HUES48 (cell line): ENCODE data around the gene FGF11.

Source experiments
- H3K27ac ChIP-seq: one replicate; pipeline ENCODE4 v1.7.0; 2013; ENCODE audit warnings: low read depth, low read length, inconsistent platforms
- H3K27me3 ChIP-seq: 2 replicates; pipeline ENCODE4 v1.6.1; 2013; ENCODE audit warnings: mild to moderate bottlenecking, low read length; ENCODE audit not compliant: control insufficient read depth, insufficient read depth
- H3K36me3 ChIP-seq: 2 replicates; pipeline ENCODE4 v1.6.1; 2013; ENCODE audit warnings: low read length; ENCODE audit not compliant: control insufficient read depth, insufficient read depth
- H3K4me1 ChIP-seq: 2 replicates; pipeline ENCODE4 v1.6.1; 2013; ENCODE audit warnings: mild to moderate bottlenecking, low read length; ENCODE audit not compliant: control insufficient read depth, insufficient read depth
- H3K4me3 ChIP-seq: 2 replicates; pipeline ENCODE4 v1.5.1; 2013; ENCODE audit warnings: mild to moderate bottlenecking, low read depth, low read length
- H3K9ac ChIP-seq: 2 replicates; pipeline ENCODE4 v1.6.1; 2013; ENCODE audit warnings: mild to moderate bottlenecking, low read depth, low read length, moderate library complexity
- H3K9me3 ChIP-seq: 2 replicates; pipeline ENCODE4 v1.6.1; 2013; ENCODE audit warnings: low read length; ENCODE audit not compliant: control insufficient read depth, insufficient read depth

The FGF11 gene

DNA sequence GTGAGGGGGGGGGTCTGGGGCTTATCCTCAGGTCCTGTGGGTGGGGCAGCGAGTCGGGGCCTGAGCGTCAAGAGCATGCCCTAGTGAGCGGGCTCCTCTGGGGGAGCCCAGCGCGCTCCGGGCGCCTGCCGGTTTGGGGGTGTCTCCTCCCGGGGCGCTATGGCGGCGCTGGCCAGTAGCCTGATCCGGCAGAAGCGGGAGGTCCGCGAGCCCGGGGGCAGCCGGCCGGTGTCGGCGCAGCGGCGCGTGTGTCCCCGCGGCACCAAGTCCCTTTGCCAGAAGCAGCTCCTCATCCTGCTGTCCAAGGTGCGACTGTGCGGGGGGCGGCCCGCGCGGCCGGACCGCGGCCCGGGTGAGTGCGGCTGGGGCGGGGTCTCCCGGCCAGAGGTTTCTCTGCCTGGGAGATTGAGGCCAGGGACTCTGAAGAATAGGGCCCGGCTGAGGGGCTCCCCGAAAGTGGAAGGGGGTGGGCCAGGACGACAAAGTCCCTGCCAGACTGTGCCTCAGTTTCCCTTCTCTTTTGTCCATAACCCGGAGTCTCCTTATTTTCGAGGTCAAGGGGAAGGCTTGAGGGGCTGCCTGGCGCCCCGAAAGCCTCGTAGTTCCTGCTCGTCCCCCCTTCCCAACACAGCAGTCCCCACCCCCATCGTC is at the start of gene FGF11:
Gene FGF11, plus strand, starts transcription at position 51 of the 651 bp plus-strand sequence. Its CDS starts 109 bp downstream, at position 160.
- Histone ChIP-seq H3K4me3 (peak within 1 kb of the TSS; percentile 92), H3K36me3 (no peaks in the 10 kb centered on the region), H3K4me1 (peaks cover 29% of the 10 kb centered on the region), H3K27me3 (peaks cover 24% of the 10 kb centered on the region), H3K9ac (peak within 1 kb of the TSS; percentile 93), H3K9me3 (no peaks in the 10 kb centered on the region), H3K27ac (peak within 1 kb of the TSS; percentile 86)

DNA sequence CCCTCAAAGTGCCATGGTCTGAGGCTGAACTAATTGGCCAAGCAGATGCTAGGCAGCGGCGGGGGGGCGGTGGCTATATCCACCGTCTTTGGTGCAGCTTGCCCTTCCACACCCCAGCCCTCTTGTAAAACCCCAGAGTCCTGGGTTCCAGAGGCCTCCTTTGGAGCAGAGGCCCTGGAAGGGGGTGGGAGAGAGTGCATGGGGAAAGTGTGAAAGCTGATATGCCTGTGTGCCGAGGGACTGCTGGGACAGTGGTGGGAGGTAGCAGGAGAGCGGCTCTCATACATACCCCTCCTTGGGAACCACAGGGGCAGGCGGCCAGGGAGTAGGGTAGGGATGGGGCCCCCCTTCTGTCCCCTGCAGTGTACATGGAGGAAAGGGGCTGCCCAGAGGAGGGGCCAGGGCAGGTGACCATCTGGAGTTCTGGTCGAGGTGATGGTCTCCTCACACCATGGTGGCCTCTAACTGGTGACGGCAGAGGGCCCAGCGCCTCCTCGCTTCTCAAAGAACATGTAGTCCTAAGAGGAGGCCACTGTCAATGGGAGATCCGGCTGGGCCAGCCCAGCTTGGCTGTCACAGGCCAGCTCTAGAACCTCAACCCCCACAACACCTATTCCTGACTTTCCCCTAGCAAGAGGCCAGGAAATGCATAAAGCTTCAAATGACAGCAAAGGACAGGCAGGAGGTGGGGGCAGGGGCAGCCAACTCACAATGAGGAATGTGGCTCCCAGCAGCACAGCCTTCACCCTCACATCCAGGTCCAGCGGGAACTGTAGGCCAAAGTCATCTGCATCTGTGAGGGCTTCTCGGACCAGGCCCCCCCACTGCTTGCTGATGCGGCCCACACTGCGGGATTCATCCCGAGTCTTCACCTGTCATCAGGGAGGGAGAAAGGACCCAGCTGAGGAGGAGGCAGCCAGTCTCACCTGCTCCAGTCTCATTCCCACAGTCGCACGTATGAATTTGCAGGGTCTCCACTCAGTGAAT is 49.1 kb upstream of the FGF11 start:
- Histone ChIP-seq H3K4me3 (no peak overlapping the region), H3K4me1 (peaks cover 5% of the 10 kb centered on the region; the same call in 1 of the 2 replicates), H3K36me3 (peaks cover 52% of the 10 kb centered on the region), H3K9me3 (no peaks in the 10 kb centered on the region), H3K27ac (no peak overlapping the region), H3K9ac (no peak overlapping the region), H3K27me3 (no peaks in the 10 kb centered on the region)

DNA sequence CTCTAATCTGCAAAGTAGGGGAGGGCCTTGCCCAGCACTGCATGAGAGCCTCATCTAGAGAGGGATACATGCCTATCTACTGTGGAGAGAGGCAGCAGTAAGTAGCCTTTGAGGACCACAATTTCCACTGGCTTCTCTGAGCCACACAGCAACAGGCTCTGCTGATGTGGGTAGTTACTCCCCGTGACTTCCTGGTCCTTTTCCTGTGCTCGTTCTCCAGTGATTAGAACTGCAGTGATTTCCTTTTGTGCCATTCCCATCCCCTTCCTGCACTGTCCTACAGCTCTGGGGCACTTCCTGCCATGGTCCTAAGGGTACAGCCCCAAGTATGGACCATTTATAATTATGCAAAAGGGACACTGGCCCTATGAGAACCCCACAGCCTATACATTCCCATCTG is 48.0 kb upstream of the FGF11 start:
- peaks cover 52% of the 10 kb centered on the region for H3K36me3 ChIP-seq
- H3K27ac ChIP-seq: no peak overlapping the region
- H3K9me3 ChIP-seq: no peaks in the 10 kb centered on the region
- H3K27me3 ChIP-seq: no peaks in the 10 kb centered on the region
- no peak overlapping the region for H3K4me3 ChIP-seq
- H3K9ac ChIP-seq: no peak overlapping the region
- peaks cover 5% of the 10 kb centered on the region; the same call in 1 of the 2 replicates for H3K4me1 ChIP-seq

DNA sequence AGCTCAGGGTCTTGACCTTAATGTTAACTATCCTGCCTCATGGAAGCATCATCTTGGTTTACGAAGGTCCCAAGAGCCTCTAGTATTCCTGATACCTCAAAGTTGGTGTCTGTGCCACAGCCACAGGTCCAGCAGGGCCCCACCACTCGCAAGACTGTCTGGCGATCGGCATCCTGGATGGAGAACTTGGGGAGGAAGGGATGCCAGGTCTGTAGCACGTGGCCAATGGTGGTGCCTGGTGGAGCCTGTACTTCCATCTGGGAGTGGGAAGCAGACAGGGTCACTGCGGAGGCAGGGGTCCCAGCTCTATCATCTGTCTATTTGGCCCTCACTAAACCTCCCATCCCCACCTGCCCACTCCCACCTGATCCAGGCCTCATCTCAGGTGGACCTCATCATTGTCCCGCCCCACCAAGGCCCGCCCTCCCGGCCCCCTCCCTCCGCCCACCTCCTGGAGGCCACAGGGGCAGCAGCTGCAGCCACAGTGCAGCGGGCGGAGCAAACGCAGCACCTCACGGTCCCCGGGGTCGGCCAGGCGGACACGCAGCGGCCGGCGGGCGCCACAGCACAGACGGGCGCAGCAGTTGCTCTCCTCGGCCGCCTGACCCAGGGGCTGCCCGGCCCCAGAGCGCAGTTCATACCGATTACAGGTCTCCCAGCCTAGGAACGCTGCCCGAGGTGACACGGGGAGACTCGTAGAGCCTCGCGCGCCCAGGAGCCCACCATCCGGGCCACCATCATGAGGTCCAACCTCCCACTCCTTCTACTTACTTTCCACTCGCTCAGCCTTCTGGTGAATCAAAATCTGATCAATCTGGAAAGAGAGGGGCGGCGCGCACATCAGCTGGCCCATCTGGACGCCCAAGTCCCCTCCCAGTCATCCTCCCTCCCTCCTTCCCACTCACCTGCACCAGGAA is 46.4 kb upstream of the FGF11 start:
- H3K9me3 ChIP-seq: no peaks in the 10 kb centered on the region
- no peak overlapping the region for H3K9ac ChIP-seq
- peaks cover 5% of the 10 kb centered on the region; the same call in 1 of the 2 replicates for H3K4me1 ChIP-seq
- peaks cover 45% of the 10 kb centered on the region for H3K36me3 ChIP-seq
- H3K27ac ChIP-seq: no peak overlapping the region
- H3K4me3 ChIP-seq: peak overlapping the region; percentile 90
- H3K27me3 ChIP-seq: no peaks in the 10 kb centered on the region

DNA sequence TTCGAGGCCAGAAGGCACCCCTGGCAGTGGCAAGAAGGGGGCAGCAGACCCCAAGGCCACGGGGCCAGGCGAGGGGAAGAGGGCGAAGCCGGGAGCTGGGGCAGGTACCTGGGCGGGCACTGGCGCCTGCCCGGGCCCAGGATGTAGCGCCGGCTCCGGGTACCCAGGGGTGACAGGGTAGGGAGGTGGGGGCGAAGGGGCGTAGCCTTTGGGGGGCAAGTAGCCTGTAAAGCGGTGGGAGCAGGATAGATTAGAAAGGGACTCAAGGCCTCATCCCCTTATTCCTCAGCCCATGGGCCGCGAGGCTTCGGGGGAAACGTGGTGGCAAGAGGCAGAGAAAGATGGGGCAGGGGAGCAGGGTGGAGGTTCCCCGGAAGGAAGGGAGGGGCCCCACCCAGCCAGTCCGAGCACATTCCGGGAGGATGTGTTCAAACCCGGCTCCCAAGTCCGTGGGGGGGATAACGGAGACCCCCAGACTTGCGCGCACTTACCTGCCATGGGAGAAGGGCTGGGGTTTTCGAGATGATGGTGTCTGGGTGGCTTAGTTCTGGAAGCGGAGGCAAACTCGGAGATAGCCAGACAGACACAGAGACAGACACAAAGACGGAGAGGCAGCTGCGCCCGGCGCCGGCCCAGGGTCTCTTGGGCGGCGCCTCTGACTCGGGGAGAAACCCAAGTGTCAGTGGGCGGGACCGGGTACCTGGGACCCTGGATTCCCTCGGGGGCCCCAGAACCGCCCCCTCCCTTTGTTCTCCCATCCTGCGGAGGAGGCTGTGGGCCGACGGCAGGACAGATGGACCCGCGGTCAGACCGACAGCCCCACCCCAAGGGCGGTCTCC is 45.5 kb upstream of the FGF11 start:
- peak overlapping the region; percentile 90 for H3K4me3 ChIP-seq
- peak overlapping the region; percentile 56; the same call in 1 of the 2 replicates for H3K9ac ChIP-seq

DNA sequence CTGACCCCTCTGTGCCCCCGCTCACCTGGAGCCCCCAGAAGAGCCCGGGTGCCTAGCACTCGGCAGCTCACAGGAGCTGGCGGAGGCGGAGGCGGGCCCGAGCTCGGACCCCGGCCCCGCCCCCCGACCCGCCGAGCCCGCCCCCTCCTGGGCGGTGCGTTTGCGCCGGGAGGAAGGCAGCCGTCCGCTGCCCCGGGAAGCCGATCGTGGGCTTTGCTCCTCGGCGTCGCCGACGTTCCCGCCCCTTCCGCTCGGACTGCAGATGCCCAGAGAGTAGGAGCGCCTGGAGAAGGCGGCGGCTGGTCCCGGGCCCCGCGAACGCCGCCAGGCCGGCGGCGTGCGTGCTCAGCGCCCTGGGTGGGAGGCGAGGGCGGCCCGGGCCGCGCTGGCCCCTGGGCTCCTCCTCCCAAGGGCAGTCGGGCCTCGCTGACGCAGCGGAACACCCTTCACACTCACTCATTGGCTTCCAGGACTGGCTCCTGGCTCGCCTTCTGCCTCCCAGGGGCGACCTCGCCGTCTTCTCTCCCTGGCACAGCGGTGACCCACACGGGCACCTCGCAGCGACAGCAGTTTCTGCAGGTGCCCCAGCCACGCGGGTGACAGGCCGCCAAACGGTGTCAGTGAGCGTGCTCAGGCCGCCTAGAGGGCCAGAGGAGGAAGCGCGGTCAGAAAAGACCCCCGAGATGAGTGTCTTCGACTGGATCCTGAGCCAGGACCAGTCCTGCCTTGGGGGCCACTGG is 44.7 kb upstream of the FGF11 start, which contains the start of gene PLSCR3:
Gene PLSCR3, minus strand, starts transcription at position 74 of the 740 bp plus-strand sequence. CDS start 415 bp downstream, outside the sequence.
- Histone ChIP-seq H3K27ac (peak within 1 kb of the TSS; percentile 82), H3K9me3 (no peaks in the 10 kb centered on the region), H3K4me1 (peaks cover 5% of the 10 kb centered on the region; the same call in 1 of the 2 replicates), H3K4me3 (peak within 1 kb of the TSS; percentile 90), H3K36me3 (peaks cover 29% of the 10 kb centered on the region; the same call in 1 of the 2 replicates), H3K9ac (peak within 1 kb of the TSS; percentile 56; the same call in 1 of the 2 replicates), H3K27me3 (no peaks in the 10 kb centered on the region)

More for the DNA sequence above, 45.5 kb upstream of the FGF11 start:
- Histone ChIP-seq H3K27me3 (no peaks in the 10 kb centered on the region), H3K36me3 (peaks cover 37% of the 10 kb centered on the region), H3K27ac (peak overlapping the region; percentile 82), H3K4me1 (peaks cover 5% of the 10 kb centered on the region; the same call in 1 of the 2 replicates), H3K9me3 (no peaks in the 10 kb centered on the region)

DNA sequence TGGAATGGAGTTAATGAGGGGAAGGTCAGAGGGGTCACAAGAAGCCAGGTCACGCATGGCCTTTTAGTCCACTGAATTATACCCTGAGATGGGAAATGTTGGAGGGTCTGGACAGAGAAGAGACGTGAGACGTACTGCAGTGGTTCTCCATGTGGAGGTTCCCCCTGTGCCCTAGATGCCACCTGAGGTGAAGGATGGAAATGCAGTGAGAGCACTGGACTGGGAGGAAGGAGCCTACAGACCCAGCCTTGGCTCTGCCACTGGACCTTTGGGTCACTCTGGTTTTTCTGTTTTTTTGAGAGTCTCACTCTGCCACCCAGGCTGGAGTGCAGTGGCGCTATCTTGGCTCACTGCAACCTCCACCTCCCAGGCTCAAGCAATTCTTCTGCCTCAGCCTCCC is 43.2 kb upstream of the FGF11 start:
- Histone ChIP-seq H3K27me3 (no peaks in the 10 kb centered on the region), H3K9me3 (no peaks in the 10 kb centered on the region), H3K9ac (no peak overlapping the region), H3K27ac (no peak overlapping the region), H3K4me3 (no peak overlapping the region), H3K4me1 (peaks cover 5% of the 10 kb centered on the region; the same call in 1 of the 2 replicates), H3K36me3 (peaks cover 14% of the 10 kb centered on the region; the same call in 1 of the 2 replicates)

DNA sequence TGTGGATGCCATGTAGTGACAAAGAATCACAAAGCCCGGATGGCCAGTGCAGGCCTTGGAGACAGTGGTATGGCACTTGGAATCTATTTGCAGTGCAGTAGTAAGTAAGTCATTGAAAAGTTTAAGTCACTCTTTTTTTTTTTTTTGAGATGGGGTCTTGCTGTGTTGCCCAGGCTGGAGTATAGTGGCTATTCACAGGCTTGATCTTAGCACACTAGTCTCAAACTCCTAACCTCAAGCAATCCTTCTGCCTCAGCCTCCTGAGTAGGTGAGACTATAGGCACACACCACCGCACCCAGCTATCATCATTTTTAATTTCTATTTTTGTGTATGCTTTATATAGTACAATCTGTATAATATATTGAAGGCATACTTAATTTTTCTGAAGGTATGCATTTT is 40.7 kb upstream of the FGF11 start:
- no peak overlapping the region for H3K4me3 ChIP-seq
- 0 out of 2 replicates have a peak, but pooled peaks cover 8% of the 10 kb centered on the region for H3K4me1 ChIP-seq
- H3K27me3 ChIP-seq: no peaks in the 10 kb centered on the region
- H3K36me3 ChIP-seq: no peaks in the 10 kb centered on the region
- H3K27ac ChIP-seq: no peak overlapping the region
- H3K9me3 ChIP-seq: no peaks in the 10 kb centered on the region
- H3K9ac ChIP-seq: no peak overlapping the region

DNA sequence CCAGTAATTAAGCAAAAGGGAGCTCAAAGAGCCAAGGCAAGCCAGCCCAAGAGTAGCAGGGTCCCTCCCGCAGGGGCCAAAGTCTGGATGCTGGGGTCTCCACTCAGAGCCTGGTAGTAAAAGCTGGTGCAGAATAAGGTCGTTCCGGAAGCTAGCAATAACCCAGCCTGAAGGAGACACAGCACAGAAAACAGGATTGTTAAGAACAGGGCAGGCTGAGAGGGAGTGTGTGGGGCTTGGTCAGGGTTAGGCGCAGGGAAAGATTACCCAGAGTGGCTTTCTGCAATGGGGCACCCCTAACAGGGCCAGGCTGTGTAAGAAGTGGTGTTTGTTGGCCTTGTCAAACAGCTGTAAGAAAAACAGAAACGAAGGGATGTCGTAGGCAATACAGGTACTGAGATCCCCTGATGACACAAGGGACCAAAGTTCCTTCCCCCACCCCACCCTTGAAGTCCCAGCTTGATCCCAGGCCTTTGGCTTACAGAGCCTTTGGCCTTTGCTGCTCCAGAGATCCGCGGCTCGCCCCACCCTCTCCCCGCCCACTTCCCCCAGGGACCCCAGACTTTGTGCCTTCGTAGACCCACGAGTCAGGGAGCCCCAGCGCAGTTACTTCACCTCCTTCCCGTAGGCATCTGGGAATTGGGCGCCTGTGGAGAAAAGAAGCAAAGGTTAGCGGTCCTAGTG is 36.1 kb upstream of the FGF11 start:
- Histone ChIP-seq H3K27ac (peak overlapping the region; percentile 98), H3K9ac (peak overlapping the region; percentile 66; the same call in 1 of the 2 replicates), H3K4me3 (peak overlapping the region; percentile 91), H3K27me3 (no peaks in the 10 kb centered on the region), H3K9me3 (no peaks in the 10 kb centered on the region), H3K4me1 (peaks cover 13% of the 10 kb centered on the region; the same call in 1 of the 2 replicates), H3K36me3 (no peaks in the 10 kb centered on the region)
